Measurements from ENCODE around the gene HBD. TPM values are rescaled to one million over a fixed set of nuclear protein-coding genes. Genes with fewer than 3 reads are reported as not detected.

HBD gene
- total RNA-seq, 4 donors from 2014 or later: not detected

DNA sequence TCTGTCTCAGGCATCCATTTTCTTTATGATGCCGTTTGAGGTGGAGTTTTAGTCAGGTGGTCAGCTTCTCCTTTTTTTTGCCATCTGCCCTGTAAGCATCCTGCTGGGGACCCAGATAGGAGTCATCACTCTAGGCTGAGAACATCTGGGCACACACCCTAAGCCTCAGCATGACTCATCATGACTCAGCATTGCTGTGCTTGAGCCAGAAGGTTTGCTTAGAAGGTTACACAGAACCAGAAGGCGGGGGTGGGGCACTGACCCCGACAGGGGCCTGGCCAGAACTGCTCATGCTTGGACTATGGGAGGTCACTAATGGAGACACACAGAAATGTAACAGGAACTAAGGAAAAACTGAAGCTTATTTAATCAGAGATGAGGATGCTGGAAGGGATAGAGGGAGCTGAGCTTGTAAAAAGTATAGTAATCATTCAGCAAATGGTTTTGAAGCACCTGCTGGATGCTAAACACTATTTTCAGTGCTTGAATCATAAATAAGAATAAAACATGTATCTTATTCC, 46.4 kb upstream of the HBD start:
- peaks cover 0 to 6% (median 0%) of the 10 kb centered on the region in 3 donors for H3K4me1 ChIP-seq
- no peak overlapping the region for H3K27ac ChIP-seq
- peak; percentile 92 for ATAC-seq
- H3K4me3 ChIP-seq: no peak overlapping the region
- WGBS, 2 donors (ENCODE audit: low coverage in 1 of 2): 5 to 33% methylated on average over 1 to 3 of the region's 3 CpGs
- H3K36me3 ChIP-seq: no peaks in the 10 kb centered on the region
- TF ChIP-seq POLR2AphosphoS5 (IDR thresholded peaks at IDR 0.05) (peak; percentile 63), CTCF (IDR thresholded peaks at IDR 0.05) (no peak), POLR2A (IDR thresholded peaks at IDR 0.05) (no peak)
- H3K27me3 ChIP-seq: no peaks in the 10 kb centered on the region
- H3K9me3 ChIP-seq: no peaks in the 10 kb centered on the region

DNA sequence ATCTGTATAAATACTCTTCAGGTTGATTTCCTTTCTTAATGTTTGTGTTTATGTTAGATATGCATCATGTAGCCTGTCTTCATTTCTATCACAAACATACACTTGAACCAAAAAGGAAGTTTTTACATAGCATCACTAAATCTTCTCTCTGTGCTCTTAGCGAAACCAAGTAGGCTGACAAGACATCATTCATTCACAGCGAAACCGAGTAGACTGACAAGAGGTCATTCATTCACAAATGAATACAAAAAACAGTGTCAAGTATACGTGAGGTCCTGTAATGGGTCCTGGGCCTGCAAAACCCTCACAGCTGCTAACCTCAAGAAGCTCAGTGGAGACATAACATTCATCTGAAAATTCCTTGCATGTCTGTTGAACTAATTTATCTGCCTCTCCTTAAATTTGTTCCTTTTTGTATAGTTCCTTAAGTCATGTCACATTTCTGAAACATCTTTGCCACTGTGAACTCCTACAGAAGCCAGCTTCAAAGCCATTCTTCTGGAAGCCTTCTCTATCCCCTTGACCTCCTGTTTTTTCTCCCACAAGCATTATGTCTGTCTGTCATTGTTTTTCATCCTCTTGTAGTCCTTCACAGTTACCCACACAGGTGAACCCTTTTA, 45.3 kb upstream of the HBD start:
- peaks cover 0 to 6% (median 0%) of the 10 kb centered on the region in 3 donors for H3K4me1 ChIP-seq
- no peaks in the 10 kb centered on the region for H3K36me3 ChIP-seq
- 72 to 80% methylated on average over 4 of the region's 4 CpGs for WGBS, 2 donors (ENCODE audit: low coverage in 1 of 2)
- no peak for TF ChIP-seq POLR2AphosphoS5 (IDR thresholded peaks at IDR 0.05)
- TF ChIP-seq POLR2A (IDR thresholded peaks at IDR 0.05): no peak
- TF ChIP-seq EP300 (IDR thresholded peaks at IDR 0.05): no peak
- no peak for TF ChIP-seq CTCF (IDR thresholded peaks at IDR 0.05)
- no peak overlapping the region for H3K4me3 ChIP-seq
- no peak overlapping the region for H3K27ac ChIP-seq
- no peaks in the 10 kb centered on the region for H3K27me3 ChIP-seq
- no peaks in the 10 kb centered on the region for H3K9me3 ChIP-seq
- ATAC-seq: no peak

DNA sequence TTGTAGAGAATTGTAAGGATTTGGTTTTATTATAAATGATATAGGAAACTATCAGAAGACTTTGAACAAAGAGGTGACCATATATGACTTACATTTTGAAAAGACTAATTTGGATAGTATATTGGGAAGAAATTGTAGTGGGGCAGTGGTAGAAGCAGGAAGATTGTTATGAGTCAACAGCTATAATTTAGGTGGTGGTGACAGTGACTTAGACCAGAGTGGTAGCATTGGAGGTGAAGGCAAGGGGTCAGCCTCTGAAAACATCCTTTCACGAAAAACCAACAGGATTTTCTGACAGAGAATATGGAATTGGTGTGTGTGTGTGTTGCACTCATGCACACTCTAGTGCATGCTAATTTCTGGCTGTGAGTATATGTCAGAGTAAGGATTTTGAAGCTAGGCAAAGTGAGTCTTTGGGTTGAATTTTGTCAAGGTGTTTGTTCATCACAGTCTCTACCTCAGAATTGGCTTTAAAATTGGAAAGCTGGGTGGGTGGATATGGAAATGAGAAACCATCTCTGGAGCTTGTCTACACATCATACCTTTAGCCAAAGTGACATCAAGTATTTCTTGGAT, 43.6 kb upstream of the HBD start:
- Histone ChIP-seq H3K9me3 (no peaks in the 10 kb centered on the region), H3K36me3 (no peaks in the 10 kb centered on the region), H3K4me3 (no peak overlapping the region), H3K27ac (no peak overlapping the region), H3K4me1 (peaks cover 0 to 6% (median 0%) of the 10 kb centered on the region in 3 donors), H3K27me3 (no peaks in the 10 kb centered on the region)
- ATAC-seq: no peak
- WGBS, 2 donors (ENCODE audit: low coverage in 1 of 2): 55 to 83% methylated on average over 1 of the region's 1 CpG
- no peak for TF ChIP-seq POLR2AphosphoS5 (IDR thresholded peaks at IDR 0.05)
- no peak for TF ChIP-seq CTCF (IDR thresholded peaks at IDR 0.05)
- TF ChIP-seq POLR2A (IDR thresholded peaks at IDR 0.05): no peak
- no peak for TF ChIP-seq EP300 (IDR thresholded peaks at IDR 0.05)

GRCh38 chr11:5276697-5277096, 42.4 kb upstream of the HBD start:
- Histone ChIP-seq H3K4me3 (no peak overlapping the region), H3K9me3 (no peaks in the 10 kb centered on the region)
- WGBS, 2 donors (ENCODE audit: low coverage in 1 of 2): 66 to 83% methylated on average over 1 to 2 of the region's 2 CpGs

More at GRCh38 chr11:5276697-5277096, 42.4 kb upstream of the HBD start:
- Histone ChIP-seq H3K27me3 (no peaks in the 10 kb centered on the region), H3K36me3 (no peaks in the 10 kb centered on the region), H3K27ac (no peak overlapping the region), H3K4me1 (peaks cover 0 to 6% (median 0%) of the 10 kb centered on the region in 3 donors)
- no peak for ATAC-seq
- no peak for TF ChIP-seq CTCF (IDR thresholded peaks at IDR 0.05)
- no peak for TF ChIP-seq POLR2AphosphoS5 (IDR thresholded peaks at IDR 0.05)
- no peak for TF ChIP-seq EP300 (IDR thresholded peaks at IDR 0.05)
- no peak for TF ChIP-seq POLR2A (IDR thresholded peaks at IDR 0.05)
